GM19043 (cell line): ENCODE data around the gene RPS6KA1.
"Not testable (repeated sequence)": the region's sequence is repeated elsewhere in the genome, so short reads cannot be mapped to it uniquely, and the experiment has no call there.

Source experiments
- ATAC-seq: cut with Tn5 transposase; IDR thresholded peaks from one replicate; pipeline ENCODE4 v1.9.1; 2021; ENCODE audit warnings: low read depth; ENCODE audit not compliant: unreplicated experiment

RPS6KA1 gene

DNA sequence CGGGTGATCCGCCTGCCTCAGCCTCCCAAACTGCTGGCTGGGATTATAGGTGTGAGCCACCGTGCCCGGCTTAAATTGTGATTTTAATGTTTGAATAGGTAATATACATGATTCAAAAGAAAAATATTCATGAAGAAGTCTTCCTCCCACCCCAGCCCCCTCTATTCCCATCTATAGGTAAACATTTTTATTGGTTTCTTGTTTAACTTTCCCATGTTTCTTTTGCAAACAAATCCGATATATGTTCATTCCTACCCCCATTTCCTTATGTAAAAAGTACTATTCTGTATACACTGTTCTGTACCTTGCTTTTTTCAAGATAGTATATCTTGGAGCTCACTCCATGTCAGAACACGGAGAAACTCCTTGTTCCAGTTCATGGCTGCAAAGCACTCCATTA, 23.2 kb downstream of the RPS6KA1 start:
- ATAC-seq: no peak

DNA sequence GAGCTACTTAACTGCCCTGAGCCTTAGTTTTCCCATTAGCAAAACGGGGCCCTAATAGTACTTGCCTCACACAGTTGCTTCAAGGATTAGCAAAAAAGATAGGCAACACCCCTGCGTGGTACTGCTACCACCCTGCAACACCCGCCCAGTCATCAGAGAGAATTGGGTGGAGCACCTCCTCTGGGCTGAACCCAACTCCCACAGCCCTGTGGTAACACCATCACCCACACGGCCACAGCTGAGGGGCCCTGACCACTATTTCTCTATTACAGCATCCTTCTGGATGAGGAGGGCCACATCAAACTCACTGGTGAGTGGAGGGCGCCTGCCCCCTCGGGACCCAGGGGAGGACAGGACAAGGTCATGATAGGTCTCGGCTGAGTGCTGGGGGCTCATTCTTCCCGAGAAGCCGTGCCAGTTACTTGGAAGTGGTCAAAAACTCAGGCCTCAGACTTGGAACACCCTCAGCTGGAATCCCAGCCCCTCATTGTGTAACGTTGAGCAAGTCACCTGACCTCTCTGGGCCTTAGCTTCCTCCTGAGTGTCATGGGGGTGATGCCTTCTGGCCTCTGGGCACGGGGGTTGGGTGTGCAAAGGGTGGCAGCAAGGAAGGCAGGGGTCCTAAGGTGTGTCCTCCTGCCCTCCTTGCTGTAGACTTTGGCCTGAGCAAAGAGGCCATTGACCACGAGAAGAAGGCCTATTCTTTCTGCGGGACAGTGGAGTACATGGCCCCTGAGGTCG, 24.6 kb downstream of the RPS6KA1 start:
- ATAC-seq: no peak

DNA sequence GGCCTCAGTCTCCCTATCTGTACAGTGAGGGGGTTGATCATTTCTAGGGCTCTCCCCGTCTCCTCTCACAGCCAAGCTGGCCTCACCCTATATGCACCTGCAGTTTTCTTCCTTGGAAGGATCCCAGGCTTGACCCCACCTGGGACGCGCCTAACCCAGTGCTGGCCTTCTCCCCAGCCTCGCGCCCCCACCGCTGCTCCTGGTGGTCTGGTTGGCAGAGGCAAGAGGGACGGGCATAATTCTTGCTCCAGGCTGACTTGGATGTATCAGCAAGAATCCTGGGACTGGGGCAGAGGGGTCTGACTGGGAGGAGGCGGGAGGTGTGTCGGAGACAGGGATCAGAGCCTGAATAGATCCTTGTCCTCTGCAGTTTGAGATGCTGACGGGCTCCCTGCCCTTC, 25.2 kb downstream of the RPS6KA1 start:
- no peak for ATAC-seq

DNA sequence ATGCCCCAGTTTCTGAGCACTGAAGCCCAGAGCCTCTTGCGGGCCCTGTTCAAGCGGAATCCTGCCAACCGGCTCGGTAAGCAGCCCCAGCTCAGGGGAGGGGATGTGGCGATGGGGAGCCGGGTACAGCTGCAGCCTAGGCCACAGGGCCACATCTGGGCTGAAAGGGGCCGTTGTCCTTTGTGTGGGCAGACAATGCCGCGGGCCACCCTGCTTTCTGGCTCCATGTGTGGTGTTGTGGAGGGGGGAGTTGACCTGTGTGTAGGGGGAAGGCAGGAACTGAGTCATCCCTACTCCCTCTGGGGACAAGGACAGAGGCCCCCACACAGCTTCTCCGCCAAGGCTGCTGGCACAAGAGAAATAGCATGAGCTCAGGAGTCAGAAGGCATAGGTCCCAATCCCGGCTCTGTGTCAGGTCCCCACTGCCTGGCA, 26.0 kb downstream of the RPS6KA1 start:
- no peak for ATAC-seq

DNA sequence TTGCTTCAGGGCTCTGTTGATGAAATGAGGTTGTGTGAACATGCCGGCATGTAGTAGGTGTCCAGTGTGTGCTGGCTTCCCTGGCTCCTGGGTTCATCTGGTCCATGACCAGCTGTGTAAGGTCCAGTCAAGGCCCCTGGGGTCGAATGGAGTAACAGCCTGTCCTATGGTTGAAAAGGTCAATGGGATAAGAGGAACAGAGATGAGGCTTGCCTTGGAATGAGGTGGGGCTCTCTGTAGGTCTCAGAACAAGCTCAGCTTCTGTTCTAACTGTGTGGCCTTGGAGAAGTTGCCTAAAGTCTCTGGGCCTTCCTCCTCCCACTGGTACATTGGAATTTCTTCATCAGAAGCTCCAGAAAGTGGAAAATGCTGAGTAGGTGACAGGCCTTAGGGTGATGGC, 26.6 kb downstream of the RPS6KA1 start:
- no peak for ATAC-seq

DNA sequence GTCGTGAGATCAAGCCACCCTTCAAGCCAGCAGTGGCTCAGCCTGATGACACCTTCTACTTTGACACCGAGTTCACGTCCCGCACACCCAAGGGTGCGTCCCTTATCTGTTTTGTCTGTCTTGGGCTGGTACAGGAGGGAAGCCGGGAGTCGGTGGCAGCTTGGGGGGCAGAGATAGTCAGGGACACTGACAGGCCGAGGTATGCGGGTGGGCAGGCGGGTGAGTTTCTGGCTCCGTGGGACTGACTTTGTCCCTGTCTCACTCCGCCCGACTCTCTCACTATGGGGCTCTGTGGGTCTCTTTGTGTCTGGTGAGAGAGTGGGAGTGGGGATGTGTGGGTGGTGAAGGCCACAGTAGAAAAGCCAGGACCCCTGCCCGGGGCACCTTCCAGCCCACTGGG, 27.4 kb downstream of the RPS6KA1 start:
- ATAC-seq: no peak

DNA sequence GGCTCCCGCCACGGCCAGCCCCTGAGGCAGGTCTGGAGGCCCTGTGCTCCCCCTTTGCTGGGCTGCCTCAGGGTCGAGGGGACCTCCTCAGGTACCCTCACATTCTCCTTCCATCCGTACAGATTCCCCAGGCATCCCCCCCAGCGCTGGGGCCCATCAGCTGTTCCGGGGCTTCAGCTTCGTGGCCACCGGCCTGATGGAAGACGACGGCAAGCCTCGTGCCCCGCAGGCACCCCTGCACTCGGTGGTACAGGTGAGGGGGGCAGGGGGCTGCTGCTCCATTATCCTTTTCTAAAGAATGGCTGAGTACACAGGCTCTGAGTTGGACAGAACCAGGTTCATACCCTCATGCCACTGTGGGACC, 29.1 kb downstream of the RPS6KA1 start:
- ATAC-seq: no peak

DNA sequence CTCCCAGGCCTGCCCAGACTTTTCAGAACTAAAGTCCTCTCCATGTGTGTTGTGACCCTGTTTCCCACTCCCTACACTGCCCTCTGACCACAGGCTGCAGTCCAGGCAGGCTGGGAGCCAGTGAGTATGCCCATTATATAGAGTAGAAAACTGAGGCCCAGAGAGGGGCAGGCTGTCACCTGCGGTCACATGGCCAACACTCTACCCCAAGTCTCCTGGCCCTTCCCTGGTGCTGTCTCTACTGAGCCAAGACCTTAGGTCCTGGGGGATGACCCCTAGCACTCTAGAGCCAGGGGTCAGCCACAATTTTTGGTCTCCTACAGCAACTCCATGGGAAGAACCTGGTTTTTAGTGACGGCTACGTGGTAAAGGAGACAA, 30.8 kb downstream of the RPS6KA1 start:
- no peak for ATAC-seq

DNA sequence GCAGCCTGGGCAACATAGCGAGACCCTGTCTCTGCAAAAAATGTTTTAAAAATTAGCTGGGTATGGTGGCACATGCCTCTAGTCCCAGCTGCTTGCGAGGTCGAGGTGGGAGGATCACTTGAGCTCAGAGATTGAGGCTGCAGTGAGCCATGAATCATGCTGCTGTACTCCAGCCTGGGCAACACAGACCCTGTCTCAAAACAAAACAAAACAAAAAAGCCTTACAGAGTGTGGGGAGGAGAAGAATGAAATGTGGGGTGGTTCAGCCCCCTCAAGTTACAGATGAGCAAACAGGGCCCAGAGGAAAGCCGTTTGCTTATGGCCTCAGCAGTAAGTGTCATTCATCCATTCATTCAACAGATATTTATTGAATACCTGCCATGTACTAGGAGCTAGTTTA, 40.7 kb downstream of the RPS6KA1 start:
- ATAC-seq: no peak

DNA sequence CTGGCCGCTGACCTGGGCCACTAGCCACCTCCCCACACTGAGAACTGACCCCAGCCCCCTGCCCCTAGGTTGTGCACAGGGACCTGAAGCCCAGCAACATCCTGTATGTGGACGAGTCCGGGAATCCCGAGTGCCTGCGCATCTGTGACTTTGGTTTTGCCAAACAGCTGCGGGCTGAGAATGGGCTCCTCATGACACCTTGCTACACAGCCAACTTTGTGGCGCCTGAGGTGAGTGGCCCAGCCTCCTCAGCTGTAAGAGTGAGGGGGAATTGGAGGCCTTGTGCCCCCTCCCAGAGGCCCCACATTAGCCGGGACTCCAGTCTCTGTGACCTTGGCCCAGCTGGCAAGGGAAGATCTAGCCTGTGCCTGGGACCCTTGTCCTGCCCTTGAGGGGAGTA, 41.8 kb downstream of the RPS6KA1 start:
- ATAC-seq: no peak

DNA sequence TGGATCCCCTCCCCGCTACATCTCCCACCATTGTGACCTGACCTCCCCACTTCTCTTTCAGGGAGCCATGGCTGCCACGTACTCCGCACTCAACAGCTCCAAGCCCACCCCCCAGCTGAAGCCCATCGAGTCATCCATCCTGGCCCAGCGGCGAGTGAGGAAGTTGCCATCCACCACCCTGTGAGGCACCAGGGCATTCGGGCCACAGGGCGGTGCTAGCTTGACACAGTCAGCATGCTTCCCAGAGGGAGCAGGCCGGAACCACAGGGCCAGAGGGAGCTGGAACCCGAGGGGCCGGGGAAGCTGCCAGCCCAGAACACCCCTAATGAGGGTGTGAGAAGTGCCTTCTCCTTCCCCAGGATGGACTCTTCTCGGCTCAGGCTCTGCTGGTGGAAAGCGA, 44.5 kb downstream of the RPS6KA1 start:
- ATAC-seq: no peak

DNA sequence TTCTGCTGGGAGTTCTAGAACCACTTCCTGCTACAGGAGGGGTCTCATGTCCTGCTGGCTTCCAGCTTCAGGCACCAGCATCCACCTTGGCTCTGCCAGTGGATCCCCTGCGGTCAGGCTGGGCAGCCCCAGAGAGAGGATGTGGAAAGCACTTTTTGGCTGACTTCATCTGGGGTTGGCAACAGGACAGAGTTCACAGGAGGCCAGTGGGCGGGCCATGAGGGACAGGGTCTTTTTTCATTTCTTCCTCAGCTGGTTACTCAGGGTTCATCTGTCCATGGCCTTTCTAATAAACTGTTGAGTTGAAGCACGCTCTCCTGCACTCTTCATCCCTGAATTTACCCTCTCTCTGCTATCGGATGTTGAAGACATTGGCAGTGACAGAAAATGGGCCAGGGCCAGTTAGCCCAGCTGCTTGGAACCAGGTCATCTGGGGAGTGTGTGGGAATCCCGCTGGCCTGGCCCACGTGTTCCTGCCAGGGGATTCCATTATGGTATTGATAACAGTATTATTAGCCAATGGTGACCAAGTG, 45.2 kb downstream of the RPS6KA1 start:
- no peak for ATAC-seq

DNA sequence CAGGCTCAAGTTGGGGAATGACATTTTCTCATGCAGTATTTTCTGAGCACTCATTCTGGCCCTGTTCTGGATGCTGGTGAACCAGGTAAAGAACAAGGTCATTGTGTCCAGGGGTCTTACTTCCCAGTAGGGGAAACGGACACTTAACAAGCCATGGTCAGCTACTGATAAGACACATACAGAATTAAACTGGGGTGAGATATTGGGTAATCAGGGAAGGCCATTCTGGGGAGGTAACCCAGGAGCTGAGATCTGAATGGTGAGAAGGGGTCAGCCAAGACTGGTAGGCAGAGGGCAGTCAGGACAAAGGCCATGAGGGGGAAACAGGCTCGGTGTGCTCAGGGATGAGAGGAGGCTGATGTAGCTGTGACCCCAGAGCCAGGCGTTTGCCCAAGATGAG, 45.8 kb downstream of the RPS6KA1 start:
- no peak for ATAC-seq

DNA sequence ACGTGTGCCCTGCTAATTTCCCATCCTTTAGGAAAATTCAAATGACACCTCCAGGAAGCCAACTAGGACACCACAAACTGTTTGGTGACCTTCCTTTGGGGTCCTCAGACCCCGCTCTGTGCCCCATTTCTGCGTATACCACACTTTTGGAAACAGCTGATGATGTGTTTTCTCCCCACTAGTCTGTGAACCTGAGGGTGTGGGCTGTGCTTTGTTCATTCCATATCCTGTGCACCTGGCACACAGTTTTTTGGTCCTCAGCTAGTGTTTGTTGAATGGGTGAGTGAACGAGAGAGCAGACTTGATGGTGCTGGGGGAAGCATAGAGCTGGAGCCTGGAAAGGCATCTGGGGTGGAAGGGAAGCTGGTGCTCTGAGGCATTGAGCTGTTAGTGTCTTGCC, 48.6 kb downstream of the RPS6KA1 start:
- ATAC-seq: no peak

DNA sequence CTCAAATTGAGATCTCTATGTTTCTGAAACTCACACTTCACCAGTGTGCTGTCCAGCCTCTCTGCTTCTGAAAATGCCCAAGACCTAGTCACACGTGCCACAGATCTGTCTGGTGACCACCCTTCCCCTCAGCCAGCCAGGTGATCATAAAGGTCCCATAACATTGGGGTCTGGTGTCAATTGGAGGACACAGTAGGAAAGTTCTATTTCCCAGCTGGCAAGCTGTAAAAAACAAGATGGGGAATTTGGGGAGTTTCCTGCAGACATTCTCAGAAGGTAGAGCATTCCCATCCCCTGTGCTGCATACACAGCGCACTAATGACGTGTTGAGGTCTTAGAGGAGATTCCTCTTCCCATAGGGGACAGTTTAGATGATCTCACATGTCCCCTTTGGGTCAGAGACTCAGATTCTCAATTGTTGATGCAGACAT, 50.1 kb downstream of the RPS6KA1 start:
- ATAC-seq: no peak

DNA sequence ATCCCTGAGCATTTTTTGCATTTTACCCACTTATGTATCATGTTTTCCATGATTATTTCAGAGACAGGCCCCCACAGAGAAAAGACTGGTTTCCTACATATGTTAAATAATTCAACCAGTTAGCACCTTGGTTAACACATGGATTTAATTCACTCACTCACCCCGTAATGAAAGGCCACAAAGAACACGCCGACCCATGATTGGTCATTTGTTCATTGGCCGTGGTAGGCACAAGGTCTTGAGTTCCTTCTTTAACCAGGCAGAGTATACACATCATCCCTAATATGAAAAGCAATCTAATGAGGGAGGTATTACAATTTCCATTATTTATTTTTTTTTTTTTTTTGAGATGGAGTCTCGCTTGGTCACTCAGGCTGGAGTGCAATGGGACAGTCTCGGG, 50.6 kb downstream of the RPS6KA1 start:
- ATAC-seq: no peak

DNA sequence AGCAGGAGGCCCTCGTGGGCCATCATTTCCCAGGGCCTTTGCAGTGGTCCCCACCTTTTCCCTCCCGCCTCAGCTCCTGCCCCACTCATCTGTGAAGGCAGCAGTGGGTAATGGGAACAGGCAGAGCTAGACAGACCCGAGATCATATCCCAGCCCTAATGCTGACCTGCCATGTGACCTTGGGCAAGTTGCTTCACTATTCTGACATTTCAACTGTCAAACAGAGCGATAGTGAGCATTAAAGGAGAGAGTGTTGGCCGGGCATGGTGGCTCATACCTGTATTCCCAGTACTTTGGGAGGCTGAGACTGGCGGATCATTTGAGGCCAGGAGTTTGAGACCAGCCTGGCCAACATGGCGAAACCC, 51.7 kb downstream of the RPS6KA1 start:
- ATAC-seq: no peak

DNA sequence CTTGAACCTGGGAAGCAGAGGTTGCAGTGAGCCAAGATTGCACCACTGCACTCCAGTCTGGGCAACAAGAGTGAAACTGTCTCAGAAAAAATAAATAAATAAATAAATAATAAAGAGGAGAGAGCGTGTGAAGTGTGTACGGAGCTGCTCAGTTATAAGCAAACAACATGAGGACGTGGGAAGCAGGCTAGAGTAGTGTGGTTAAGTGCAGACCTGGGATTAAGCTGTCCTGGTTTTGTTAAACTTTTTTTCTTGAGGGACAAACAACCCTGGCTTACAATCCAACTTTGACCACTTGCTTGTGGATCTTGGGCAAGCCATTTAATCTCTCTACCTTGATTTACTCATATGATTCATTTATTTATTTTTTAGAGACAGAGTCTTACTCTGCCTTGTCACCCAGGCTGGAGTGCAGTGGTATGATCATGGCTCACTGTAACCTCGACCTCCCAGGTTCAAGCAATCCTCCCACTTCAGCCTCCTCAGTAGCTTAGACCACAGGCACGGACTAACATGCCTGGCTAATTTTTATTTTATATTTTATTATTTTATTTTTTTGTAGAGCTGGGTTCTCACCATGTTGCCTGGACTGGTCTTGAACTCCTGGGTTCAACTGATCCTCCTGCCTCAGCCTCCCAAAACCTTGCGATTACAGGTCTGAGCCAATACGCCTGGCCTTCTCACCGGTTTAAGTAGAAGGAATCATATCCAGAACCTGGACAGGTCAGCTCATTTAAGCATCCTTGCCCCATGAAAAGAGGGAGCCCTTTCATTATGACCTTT, 52.7 kb downstream of the RPS6KA1 start:
- no peak for ATAC-seq

DNA sequence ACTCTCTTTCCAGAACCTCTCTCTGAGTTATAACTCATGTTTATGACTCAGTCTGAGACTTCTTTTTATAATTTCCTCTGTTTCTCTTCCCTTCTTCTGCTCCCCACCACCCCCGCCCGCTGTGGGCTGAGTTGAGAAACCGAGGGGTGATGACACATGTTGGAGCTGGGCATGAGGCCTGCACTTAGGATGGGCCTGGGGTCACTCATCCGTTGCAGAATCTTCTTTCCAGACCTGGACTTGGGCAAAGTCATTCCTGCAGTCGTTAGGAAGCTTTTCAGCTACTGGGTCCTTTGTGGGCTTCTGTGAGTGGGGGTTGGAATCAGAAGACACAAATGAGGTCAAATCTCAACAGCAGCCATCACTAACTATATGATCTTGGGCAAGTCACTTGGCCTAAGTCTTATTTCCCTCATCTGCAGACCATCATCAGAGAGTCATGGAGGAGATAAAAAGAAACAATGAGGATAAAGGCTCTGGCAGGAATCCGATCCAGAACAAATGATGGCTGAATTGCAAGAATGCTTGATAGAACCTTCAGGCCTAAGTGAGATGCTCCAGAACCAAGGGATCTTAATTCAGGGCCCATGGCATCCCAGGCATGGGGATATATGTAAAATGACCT, 53.4 kb downstream of the RPS6KA1 start:
- no peak for ATAC-seq

DNA sequence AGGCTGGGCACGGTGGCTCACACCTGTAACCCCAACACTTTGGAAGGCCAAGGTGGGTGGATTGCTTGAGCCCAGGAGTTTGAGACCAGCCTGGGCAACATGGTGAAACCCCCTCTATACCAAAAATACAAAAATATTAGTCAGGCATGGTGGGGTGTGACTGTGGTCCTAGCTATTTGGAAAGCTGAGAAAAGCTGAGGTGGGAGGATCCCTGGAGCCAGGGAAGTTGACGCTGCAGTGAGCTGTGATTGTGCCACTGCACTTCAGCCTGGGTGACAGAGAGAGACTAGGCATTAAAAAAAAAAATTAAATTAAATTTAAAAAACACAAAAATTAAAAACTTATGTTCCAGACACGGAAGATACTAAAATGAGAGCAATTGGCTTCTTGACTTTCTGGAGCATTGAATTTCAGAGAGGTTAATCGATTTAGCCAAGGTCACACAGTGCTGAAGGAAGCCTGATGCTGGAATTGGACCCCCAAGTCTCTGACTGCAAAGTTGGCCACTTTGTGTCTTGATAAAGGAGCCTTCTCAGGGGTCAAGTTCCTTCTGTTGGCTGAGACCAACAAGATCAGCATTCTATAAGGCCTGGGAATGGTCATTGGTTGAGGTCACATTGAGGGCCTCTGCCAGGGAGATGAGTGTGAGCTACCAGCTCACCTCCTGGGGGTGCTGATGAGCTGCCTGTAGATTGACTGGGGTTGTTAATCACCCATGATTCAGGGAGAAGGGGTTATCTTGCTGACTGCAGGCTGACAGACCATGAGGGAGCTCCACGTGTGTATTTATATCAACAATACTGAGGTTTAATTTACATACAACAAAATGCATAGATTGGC, 54.3 kb downstream of the RPS6KA1 start:
- no peak for ATAC-seq

DNA sequence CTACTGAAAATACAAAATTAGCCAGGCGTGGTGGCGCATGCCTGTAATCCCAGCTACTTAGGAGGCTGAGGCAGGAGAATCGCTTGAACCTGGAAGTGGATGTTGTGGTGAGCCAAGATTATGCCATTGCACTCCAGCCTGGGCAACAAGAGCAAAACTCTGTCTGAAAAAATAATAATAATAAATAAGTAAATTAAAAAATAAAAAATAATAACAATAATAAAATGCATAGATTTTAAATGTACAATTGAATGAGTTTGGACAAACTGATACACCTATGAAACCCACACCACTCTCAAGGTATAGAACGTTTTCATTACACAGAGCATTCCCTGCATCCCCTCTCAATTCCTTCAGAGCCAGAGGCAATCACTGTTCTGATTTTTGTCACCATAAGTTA, 55.0 kb downstream of the RPS6KA1 start:
- ATAC-seq: not testable (repeated sequence)
